HepG2 (cell line): Measurements from ENCODE around the gene STK39. TPM values are rescaled to one million over a fixed set of nuclear protein-coding genes. Genes with fewer than 3 reads are reported as not detected.
A peak's percentile ranks its signal among the peaks of the same experiment; 100 is the strongest.

Experiments
- DDIT3 ChIP-seq: sonication (generic); formaldehyde crosslinking; IDR thresholded peaks from 2 replicates; pipeline ENCODE4 v1.4.0; 2020; ENCODE audit warnings: mild to moderate bottlenecking, missing genetic modification reagents
- EP300 ChIP-seq, 3 experiments: sonication (generic) in 1 of 3; formaldehyde crosslinking in 1 of 3; IDR thresholded peaks; 2 replicates each; pipeline versions ENCODE4 v1.5.1 to v1.6.1; 2011 to 2020; ENCODE audit warnings: low read depth in 2 of 3, low read length in 2 of 3, borderline replicate concordance in 1 of 3, improper control_type of control experiment in 1 of 3, mild to moderate bottlenecking in 1 of 3, missing genetic modification reagents in 1 of 3, moderate library complexity in 1 of 3
- JDP2 ChIP-seq: sonication (generic); formaldehyde crosslinking; IDR thresholded peaks from 2 replicates; pipeline ENCODE4 v1.8.1; 2022; ENCODE audit warnings: missing genetic modification reagents, borderline replicate concordance
- KIAA2018 ChIP-seq: sonication (generic); formaldehyde crosslinking; IDR thresholded peaks from 2 replicates; pipeline ENCODE4 v1.5.0; 2020; ENCODE audit warnings: mild to moderate bottlenecking, missing genetic modification reagents, borderline replicate concordance
- MLLT10 ChIP-seq: sonication (generic); formaldehyde crosslinking; IDR thresholded peaks from 2 replicates; pipeline ENCODE4 v1.4.0; 2020; ENCODE audit warnings: missing genetic modification reagents
- NFYB ChIP-seq: sonication (generic); formaldehyde crosslinking; IDR thresholded peaks from 2 replicates; pipeline ENCODE4 v1.4.0; 2020; ENCODE audit warnings: missing genetic modification reagents
- REXO4 ChIP-seq: sonication (generic); formaldehyde crosslinking; IDR thresholded peaks from 2 replicates; pipeline ENCODE4 v1.8.0; 2022; ENCODE audit warnings: missing genetic modification reagents, mild to moderate bottlenecking, borderline replicate concordance
- SKIL ChIP-seq: sonication (generic); formaldehyde crosslinking; IDR thresholded peaks from 2 replicates; pipeline ENCODE4 v1.8.0; 2022; ENCODE audit warnings: missing genetic modification reagents, mild to moderate bottlenecking, moderate library complexity, borderline replicate concordance
- ZNF569 ChIP-seq: sonication (generic); formaldehyde crosslinking; IDR thresholded peaks from 2 replicates; pipeline ENCODE4 v1.5.0; 2020; ENCODE audit warnings: mild to moderate bottlenecking, missing genetic modification reagents, moderate library complexity, borderline replicate concordance
- ZNF687 ChIP-seq: sonication (generic); formaldehyde crosslinking; IDR thresholded peaks from 2 replicates; pipeline ENCODE4 v1.5.1; 2020; ENCODE audit warnings: mild to moderate bottlenecking, missing genetic modification reagents, moderate library complexity
- polyA plus RNA-seq, 8 experiments: library from polyadenylated mRNA; depleted of rRNA in 3 of 8; stranded (reverse) in 7 of 8; unstranded in 1 of 8; fragments of >200 nt; fragmentation: Illumina TruSeq in 4 of 8; extraction: Trizol in 4 of 8; gene quantifications; 2 replicates each; pipeline versions ENCODE4 v1.2.1 to v1.2.3, GENCODE V29; 2011 to 2016; ENCODE audit warnings: low read depth in 4 of 8, missing spikeins in 1 of 8, mixed read lengths in 1 of 8; ENCODE audit not compliant: insufficient read depth in 1 of 8
- total RNA-seq, 5 experiments: library from RNA; depleted of rRNA; stranded (reverse); fragments of >200 nt; fragmentation: Illumina TruSeq; extraction: Trizol; gene quantifications; 2 replicates each; pipeline ENCODE4 v1.2.3, GENCODE V29; 2016; ENCODE audit warnings: low read depth in 1 of 5

Gene STK39
- total and polyA plus RNA-seq, 2 of the 13 experiments (the other 11 are each of a cell fraction or from before 2014, with no cell fraction given): 27.3 to 38.4 TPM

- TF ChIP-seq KIAA2018 (no peak), MLLT10 (CRISPR knock-in tag) (no peak), ZNF569 (CRISPR knock-in tag) (no peak), DDIT3 (CRISPR knock-in tag) (no peak), EP300 (IDR thresholded peaks at IDR 0.05; ENCODE audit: low read depth in 2 of 2, low read length in 2 of 2) (peak in 1 of 2 experiments; percentile 84; a peak in 2 of 4 replicates), EP300 (CRISPR knock-in tag; IDR thresholded peaks at IDR 0.05; ENCODE audit: borderline replicate concordance) (peak; percentile 64; the same call in 1 of the 2 replicates), ZNF687 (CRISPR knock-in tag) (no peak), NFYB (no peak), JDP2 (CRISPR knock-in tag) (no peak), REXO4 (CRISPR knock-in tag) (no peak), SKIL (CRISPR knock-in tag) (peak; percentile 42)
Observed at GRCh38 chr2:168191955-168192785, 55.2 kb downstream of the STK39 start (continued).
